ENCODE data around the gene SPEM2.
"Not testable (repeated sequence)": the region's sequence is repeated elsewhere in the genome, so short reads cannot be mapped to it uniquely, and the experiment has no call there.

The SPEM2 gene

DNA sequence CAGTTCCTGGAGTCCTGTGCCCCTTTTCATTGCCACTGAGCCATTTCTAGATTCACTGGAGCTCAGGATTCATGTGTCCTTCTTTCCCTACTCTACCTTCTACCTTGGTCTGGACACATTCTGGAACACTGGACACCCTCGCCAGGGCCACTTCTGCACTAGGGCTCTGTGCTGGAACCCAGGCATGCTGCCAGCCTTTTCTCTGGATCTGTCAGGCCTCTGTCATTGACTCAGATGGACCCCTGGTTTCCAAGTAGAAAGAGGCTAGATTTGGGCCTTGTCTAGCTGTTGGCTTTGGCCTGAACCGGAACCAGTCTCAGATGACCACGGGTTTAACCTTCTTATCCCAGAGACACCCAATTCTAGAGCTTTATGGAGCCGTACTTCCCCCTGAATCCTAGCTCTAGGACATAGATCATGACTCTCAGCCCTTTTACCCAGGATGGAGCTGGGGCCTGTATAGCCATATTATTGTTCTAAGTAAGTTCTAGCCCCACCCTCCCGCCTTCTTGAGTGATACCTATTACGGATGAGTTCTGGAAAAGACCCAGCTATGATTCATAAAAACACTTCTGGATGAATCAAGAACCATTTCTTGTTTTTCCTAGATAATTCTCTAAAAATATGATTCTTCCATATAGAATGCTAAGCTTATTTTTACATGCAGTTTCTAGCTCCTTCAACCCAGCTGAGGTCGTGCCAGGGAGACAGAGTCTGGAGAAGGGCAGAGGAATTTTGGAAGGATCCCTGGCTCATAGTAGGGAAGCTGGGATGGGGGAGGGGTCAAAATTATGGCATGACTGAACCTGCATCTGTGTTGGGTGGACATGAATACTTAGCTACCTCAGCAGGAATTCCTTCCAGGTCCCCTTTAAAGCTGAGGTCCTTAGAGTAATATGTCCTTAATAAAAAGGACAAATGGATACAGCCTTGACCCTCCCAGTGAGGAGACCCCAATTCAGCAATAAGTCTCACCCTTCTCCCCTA, 18.4 kb downstream of the SPEM2 start:
- DNase-seq, result no peak

DNA sequence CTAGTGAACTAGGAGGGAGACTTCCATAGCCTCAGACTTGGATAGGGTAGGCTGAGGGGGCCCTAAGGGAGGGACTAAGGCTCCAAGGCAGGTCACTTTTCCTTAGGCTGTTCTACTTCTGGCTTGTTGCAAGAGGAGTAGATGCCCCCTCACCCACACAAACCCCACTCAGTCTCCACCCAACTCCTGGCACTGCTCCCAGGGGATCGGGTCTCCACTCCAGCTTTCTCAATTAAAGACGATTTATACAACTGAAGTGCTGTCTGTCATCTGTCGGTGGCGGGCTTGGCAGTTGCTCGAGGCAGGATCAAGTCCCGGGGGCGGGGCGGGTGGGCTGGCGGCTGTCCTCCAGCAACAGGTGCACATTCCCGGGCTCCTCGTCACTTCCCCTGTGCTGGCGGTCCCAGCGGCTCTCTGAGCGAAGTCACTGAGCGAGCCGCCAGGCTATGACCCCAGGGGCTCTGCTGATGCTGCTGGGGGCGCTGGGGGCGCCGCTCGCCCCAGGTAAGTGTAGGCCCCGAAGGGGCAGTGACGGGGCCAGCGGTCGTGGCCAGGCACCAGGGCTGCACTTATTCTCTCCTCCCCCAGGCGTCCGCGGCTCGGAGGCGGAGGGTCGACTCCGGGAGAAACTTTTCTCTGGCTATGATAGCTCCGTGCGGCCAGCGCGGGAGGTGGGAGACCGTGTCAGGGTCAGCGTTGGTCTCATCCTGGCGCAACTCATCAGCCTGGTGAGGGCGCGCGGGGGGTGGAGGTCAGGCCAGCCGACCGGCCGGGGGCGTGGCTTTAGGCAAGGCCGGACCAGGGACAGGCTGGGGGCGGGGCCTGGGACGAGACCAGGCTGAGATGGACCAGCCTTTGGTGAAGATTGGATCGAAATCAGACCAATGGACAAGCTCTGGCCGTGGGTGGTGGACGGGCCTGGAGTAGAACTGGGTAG, 19.5 kb downstream of the SPEM2 start, which contains the start of gene CHRNB1:
CHRNB1 (plus strand) TSS at position 380 of the 937 bp plus-strand sequence; CDS start at position 447, 67 bp downstream.
- DNase-seq, result no peak

DNA sequence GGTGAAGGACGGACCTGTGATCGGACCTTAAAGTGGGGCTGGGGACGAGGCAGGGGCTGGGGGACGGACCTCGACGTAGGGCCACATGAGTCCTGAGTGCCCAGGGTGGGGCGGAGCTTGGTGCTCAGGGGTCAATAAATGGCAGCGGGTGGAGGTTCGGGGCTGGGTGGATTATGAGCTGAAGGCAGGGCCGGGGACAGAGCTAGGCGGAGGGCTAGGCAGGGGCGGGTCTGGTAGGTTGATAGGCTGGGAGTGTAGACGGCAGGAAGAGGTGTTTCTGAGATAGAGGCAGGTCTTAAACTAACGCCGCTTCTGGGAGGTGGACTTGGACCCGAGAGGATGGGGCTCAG, 20.2 kb downstream of the SPEM2 start:
- DNase-seq, result no peak

DNA sequence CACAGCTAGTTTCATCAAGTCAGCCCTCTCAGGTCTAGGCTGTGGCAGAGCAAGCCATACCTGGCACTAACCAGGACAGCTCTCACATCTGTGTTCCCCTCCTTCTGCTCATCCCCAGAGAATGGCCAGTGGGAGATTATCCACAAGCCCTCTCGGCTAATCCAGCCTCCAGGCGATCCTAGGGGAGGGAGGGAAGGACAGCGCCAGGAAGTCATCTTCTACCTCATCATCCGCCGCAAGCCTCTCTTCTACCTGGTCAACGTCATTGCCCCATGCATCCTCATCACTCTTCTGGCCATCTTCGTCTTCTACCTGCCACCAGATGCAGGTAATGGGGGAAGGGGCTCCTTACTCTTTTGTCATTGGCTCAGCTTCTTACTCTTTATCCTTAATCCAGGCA, 23.0 kb downstream of the SPEM2 start:
- DNase-seq, result no peak

DNA sequence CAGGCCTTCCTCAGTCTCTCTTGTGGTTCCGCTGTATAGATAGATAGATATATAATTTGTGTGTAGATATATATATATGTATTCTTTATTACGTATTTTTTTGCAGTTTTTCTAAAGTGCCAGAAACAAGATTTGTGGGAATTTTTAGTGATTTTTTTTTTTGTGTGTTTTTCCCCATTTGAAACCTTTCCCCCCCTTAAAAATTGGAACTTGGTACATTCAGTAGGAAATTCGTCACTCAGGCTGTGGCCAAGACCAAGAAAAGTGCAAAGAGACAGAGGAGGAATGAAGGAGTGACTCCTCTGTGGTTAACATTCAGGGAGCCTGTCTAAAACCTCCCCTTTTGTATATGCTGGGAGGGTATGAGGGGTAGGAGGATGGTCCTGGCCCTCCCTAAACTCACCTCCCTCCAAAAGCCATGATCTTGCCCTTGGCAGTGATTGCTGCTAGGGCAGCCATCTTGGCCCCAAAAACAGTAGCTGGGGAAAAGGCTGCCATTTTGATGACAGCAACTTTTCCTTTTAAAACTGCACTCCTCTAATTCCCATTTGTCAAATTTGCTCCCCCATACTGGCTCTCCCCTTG, 34.6 kb downstream of the SPEM2 start:
- DNase-seq, result no peak

DNA sequence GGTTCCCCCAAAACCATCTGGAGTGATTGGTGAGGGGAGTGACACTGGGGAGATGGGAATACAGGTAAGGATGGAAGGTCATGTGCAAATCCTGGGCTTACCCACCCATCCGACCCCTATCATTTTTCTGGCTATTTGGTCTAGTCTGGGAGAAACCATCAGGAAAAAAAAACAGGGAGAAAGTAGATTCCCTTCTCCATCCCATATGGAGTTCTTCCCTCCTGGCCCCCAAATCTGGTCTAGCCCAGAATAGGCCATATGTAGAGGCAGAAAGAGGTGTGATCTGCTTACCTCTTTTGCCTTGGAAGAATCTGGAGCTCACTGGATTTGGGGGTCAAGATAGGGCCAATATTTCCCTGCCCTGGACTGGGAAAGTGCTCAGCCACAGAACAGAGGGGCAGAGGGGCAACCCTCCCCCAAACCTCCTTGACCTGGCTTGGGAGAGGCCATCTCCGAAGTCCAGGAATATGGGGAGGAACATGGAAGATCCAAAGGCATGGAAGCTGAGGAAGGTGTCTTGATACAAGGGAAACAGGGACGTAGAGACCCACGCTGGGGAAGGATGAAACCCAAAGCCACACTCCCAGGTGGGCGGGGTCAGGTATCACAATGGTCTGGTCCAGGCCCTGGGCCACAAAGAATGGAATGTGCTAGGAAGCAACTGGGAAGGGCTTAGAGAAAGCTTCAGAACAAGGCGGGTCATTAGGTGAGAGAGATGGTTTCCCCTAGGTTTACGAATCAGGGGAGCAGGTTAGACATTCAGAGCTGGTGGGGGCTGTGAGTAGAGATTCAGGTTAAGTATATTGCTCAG, 35.6 kb downstream of the SPEM2 start:
- DNase-seq, result no peak

DNA sequence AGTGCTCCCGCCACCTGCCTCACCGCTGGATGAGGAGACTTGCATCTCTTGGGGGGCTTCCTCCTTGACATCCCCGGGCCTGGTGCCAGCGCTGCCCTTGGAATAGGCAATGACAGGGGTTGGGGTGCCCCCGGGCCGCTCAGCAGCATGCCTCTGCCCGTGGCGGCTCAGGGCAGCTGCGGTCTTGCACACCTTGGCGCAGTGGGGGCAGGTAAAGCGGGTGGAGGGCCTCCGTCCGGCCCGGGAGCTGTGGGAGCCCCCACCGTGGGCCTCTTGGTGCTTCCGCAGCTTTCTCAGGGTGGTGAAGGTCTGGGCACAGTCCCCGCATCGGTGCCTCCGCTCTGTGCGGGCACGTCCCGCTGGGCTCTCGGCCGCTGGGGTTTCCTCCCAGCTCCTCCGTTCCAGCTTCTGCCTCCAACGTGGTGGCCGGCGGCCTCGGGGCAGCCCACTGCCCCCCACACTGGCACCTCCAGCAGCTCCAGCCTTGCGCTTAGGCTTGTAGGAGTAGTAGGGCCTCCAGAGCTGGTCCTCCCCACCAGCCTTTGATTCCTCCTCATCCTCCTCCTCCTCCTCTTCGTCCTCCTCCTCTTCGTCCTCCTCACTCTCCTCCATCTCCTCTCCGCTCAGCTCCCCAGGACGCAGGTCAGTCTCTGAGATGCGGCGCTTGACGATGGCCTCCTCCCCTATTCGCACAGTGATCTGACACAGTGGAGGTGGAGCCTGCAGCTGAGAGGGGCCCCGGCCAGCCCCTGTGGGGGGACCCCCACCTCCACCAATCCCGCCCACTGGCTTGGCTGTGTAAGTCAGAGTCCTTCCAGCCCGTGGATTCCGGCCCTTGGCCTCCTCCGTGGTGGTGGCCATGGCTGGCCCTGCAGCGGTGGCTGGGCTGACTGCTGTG, 37.3 kb downstream of the SPEM2 start:
- DNase-seq, result no peak

DNA sequence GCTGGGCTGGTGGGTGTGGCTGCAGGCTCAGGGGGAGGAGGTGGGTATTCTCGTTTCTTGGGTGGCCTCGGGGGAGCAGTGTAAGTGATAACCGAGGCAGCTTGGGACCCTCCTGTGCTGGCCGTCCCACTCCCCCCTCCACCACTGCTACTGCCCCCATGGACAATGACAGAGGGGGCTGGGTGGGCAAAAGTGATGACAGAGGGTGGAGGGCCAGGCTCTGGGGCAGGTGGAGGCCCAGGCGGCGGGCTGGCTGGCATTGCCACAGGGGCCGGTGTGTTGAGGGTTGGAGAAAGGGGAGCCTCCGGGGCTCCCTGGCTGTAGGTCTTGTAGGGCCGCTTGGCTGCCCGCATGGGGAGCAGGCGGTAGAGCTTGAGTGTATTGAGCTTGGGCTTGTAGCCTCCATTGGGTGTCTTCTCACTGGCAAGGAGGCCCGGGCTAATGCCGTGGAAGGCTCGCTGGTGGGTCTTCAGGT, 38.0 kb downstream of the SPEM2 start:
- DNase-seq, result no peak

DNA sequence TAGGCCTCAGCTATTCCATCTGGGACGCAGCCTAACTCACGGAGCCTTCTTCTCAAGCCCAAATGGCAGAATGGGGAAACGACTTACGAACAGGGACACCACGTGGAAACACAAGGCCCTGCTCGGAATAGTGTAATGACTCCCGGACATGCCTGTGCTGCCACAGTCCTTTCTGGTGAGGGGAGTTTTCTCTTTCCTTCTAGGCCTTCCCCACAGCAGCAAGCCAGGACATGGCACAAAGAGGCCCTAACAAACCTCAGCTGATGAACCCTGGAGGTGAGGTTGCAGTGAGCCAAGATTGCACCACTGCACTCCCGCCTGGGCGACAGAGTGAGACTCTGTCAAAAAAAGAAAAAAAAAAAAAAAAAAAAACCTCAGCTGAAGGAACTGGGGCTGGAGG, 38.7 kb downstream of the SPEM2 start:
- no peak for DNase-seq

DNA sequence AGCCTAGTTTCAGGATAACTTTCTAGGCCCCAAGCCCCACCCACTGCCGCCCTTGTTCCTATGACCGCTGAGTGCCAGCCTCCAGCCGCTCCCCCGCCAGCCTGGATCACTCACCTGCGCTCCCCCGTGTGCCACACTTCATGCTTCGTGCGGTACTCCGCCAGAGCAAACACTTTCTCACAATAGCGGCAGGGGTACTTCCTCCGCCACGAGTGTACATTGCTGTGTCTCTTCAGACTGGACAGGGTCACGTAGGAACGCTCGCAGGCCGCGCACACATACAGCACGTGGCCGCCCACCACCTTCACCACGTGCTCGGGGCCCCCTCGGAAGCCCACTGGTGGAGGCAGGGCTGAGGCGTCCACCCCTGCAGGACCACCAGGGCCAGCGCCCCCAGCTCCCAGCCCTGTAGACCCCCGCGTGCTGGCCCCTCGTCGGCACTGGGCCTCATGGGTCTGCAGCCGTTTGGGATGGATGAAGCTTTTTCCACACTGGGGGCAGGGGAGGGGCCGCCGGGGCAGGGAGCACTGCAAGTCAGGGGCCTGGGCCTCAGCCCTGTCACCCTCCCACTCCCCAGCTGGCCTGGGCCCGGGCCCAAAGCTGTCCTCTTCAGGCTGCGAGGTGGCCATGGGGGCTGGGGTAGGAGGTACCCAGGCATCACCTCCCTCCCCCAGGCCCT, 40.3 kb downstream of the SPEM2 start:
- no peak for DNase-seq

DNA sequence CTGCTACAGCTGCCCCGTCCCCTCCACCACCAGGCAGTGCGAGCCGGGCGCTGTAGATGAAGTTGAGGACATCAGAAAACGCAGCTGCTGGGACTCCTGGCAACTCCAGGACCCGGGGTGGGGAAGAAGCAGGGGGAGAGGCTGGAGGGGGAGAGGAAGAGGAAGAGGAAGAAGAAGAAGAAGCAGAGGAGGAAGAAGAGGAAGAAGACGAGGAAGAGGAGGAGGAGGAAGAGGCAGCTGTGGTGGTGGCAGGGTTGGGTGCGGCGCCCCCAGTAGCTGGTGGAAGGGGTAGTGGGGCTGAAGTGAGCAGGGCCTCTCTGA, 40.9 kb downstream of the SPEM2 start:
- no peak for DNase-seq

DNA sequence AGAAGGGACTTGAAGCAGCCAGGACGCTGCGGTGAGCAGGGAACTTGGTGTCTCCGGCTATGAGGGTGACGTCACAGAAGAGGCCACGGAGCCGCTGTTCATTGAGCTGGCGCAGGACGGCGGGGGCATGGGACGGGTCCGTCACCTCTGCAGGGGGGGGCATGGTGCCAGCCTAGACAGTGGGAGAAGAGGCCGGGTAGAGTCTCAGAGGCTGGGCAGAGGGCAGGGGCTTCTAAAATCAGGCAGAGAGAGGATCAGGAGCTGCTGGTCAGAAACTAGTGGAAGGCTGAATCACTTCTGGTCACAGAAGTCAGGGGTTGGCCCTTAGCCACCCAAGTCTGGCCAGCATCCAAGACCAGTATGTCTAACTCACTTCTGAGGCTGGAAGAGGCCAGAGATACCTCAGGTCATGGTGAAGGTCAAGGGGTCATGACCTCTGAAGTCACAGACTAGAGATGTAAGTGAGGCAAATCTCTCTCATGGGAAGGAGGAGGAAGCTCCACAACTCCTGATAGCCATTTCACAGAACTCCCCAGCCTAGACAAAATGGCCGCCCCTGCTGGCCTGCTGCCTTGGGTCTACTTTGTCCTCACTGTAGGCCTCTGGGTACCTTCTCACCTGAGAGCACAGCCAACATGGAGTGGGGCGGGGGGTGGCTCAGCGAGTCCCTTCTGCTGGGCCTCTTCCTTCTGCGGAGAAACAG, 41.4 kb downstream of the SPEM2 start:
- DNase-seq, result no peak

DNA sequence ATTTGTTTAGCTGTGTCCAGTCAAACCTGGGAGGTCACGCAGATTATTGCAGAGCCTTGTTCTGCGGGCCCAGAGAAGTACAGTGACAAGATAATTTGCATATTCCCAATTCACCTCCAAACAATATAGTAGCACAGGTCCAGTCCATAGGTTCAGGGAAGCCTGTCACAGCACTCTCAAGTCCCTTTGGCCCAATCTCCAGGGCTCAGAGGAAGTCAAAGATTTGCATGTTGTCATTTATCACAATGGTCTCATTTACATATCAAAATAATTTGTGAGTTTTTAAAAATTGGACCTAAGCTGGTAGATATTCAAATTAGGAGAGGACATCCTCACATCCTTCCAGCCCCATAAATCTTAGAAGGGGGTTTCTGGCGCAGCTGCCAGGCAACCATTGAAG, 42.1 kb downstream of the SPEM2 start:
- no peak for DNase-seq

DNA sequence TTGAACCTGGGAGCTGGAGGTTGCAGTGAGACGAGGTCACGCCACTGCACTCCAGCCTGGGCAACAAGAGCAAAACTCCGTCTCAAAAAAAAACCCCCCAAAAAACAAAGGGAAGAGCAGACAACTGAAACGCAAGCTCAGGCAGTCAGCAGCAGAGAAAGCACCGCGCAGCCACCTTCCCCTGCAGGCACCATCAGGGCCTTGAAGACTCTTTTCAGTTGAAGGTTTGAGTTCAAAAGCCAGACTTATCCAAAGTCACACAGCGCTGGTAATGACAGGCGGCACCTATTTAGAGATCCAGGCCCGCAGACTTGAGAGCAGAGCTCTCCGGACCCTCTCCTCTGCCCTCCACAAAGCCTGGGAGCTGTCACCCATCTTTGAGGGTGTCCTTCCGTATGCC, 42.9 kb downstream of the SPEM2 start:
- no peak for DNase-seq

DNA sequence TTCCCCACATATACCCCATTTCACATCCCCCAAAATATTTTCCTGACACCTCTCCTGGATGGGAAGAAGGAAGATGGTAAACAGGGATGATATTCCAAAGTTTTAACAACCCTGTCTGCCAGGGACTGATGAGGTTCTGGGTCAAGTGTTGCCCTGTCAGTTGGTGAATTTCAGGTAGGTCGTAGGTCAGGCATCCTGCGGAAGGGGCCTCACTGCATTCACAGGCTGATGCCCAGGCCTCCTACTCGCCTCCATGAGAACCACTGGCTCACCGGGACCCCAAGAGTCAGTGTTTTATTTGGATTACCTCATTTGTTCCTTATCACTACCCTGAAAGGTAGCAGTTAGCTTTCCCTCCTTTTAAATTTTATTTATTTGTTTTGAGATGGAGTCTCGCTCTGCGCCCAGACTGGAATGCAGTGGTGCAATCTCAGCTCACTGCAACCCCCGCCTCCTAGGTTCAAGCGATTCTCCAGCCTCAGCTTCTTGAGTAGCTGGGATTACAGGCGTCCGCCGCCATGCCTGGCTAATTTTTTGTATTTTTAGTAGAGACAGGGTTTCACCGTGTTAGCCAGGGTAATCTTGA, 43.5 kb downstream of the SPEM2 start:
- DNase-seq, result no peak

DNA sequence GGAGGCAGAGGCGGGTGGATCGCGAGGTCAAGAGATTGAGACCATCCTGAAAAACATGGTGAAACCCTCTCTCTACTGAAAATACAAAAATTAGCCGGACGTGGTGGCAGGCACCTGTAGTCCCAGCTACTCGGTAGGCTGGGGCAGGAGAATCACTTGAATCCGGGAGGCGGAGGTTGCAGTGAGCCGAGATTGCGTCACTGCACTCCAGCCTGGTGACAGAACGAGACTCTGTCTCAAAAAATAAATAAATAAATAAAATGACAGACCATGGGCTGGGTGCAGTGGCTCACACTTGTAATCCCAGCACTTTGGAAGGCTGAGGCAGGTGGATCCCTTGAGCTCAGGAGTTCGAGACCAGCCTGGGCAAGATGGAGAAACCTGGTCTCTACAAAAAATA, 44.4 kb downstream of the SPEM2 start:
- DNase-seq, result not testable (repeated sequence)

DNA sequence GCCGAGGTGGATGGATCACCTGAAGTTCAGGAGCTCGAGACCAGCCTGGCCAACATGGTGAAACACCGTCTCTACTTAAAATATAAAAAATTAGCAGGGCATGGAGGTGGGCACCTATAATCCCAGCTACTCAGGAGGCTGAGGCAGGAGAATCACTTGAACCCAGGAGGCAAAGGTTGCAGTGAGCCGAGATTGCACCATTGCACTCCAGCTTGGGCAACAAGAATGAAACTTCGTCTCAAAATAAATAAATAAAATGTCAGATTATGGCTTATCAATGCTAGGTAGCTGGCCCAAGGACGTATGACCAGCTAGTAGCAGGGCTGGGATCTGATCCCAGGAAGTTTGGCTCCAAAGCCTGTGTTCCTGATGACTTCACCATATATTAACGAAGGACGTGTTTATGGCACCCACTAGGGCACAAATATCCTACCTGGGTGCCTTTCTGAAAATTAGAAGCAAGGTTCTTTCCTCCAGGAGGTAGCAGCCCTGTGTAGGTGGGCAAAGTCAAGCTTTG, 45.1 kb downstream of the SPEM2 start:
- DNase-seq, result not testable (repeated sequence)

DNA sequence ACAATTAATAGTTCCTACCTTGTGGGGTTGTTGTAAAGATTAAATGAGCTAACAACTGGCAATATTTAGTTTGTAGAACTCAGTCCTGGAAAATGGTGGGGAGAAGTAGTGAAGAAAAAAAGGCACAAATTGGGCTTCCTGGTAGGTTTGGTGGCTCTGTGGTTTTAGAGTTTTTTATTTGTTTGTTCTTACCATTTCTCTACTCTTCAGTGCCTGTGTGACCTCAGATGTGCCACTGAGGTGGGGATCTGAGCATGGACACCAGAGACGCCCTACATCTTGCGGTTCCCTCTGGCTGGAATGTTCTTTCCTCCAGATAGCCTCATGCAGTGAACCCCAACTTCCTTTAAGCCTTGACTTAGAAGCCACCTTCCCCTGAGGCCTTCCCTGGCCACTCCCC, 46.3 kb downstream of the SPEM2 start:
- DNase-seq, result no peak

DNA sequence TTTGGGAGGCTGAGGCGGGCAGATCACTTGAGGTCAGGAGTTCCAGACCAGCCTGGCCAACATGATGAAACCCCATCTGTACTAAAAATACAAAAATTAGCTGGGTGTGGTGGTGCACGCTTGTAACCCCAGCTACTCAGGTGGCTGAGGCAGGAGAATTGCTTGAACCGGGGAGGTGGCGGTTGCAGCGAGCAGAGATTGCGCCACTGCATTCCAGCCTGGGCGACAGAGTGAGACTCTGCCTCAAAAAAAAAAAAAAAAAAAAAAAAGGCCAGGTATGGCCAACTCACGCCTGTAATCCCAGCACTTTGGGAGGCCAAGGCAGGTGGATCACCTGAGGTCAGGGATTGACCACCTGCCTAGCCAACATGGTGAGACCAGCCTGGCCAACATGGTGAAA, 49.4 kb downstream of the SPEM2 start:
- DNase-seq, result not testable (repeated sequence)

Measured in T1000 (cell line).